H9 (cell line): ENCODE results near the gene ELOVL2. TPM values are rescaled to one million over a fixed set of nuclear protein-coding genes. Genes with fewer than 3 reads are reported as not detected.
"Not testable (repeated sequence)": the region's sequence is repeated elsewhere in the genome, so short reads cannot be mapped to it uniquely, and the experiment has no call there.

ENCODE experiments used
- DNase-seq: peaks from one replicate; pipeline ENCODE4 v3.0.0-alpha.2; 2017
- H2AFZ ChIP-seq: one replicate; pipeline ENCODE4 v1.6.1; 2013; ENCODE audit warnings: mild to moderate bottlenecking, low read length, control low read depth, moderate library complexity
- H2AK5ac ChIP-seq: 2 replicates; pipeline ENCODE4 v1.6.1; 2013; ENCODE audit warnings: low read length, control low read depth, mixed read lengths; ENCODE audit not compliant: insufficient read length
- H2BK120ac ChIP-seq: one replicate; pipeline ENCODE4 v1.6.1; 2013; ENCODE audit warnings: low read depth, mild to moderate bottlenecking, low read length, control low read depth, inconsistent platforms; ENCODE audit not compliant: poor library complexity, severe bottlenecking
- H2BK12ac ChIP-seq: 2 replicates; pipeline ENCODE4 v1.6.1; 2013; ENCODE audit warnings: low read length, control low read depth, mixed read lengths, low read depth; ENCODE audit not compliant: insufficient read length
- H2BK15ac ChIP-seq: 2 replicates; pipeline ENCODE4 v1.6.1; 2013; ENCODE audit warnings: low read depth, low read length, control low read depth
- H2BK20ac ChIP-seq: one replicate; pipeline ENCODE4 v1.6.1; 2013; ENCODE audit warnings: low read depth, mild to moderate bottlenecking, low read length, control low read depth, inconsistent platforms; ENCODE audit not compliant: poor library complexity, severe bottlenecking
- H2BK5ac ChIP-seq: 2 replicates; pipeline ENCODE4 v1.6.1; 2013; ENCODE audit warnings: low read length, control low read depth, mixed read lengths; ENCODE audit not compliant: insufficient read length
- H3K14ac ChIP-seq: 2 replicates; pipeline ENCODE4 v1.6.1; 2013; ENCODE audit warnings: low read length, control low read depth; ENCODE audit not compliant: insufficient read depth
- H3K18ac ChIP-seq: 2 replicates; pipeline ENCODE4 v1.6.1; 2013; ENCODE audit warnings: low read depth, mild to moderate bottlenecking, mixed read lengths, low read length, control low read depth; ENCODE audit not compliant: insufficient read length
- H3K23ac ChIP-seq: 2 replicates; pipeline ENCODE4 v1.6.1; 2013; ENCODE audit warnings: low read length, control low read depth, mixed read lengths, low read depth; ENCODE audit not compliant: insufficient read length
- H3K23me2 ChIP-seq: 2 replicates; pipeline ENCODE4 v1.6.1; 2013; ENCODE audit warnings: low read depth, mild to moderate bottlenecking, mixed read lengths, low read length, control low read depth; ENCODE audit not compliant: insufficient read length, poor library complexity, severe bottlenecking
- H3K27ac ChIP-seq: 2 replicates; pipeline ENCODE4 v1.5.1; 2013; ENCODE audit warnings: low read length, control low read depth, mixed read lengths, low read depth; ENCODE audit not compliant: insufficient read length
- H3K27me3 ChIP-seq: 2 replicates; pipeline ENCODE4 v1.6.1; 2013; ENCODE audit warnings: low read length, control low read depth, inconsistent platforms; ENCODE audit not compliant: insufficient read depth
- H3K4ac ChIP-seq: 2 replicates; pipeline ENCODE4 v1.6.1; 2013; ENCODE audit warnings: low read depth, mild to moderate bottlenecking, control low read depth, inconsistent platforms, low read length, moderate library complexity
- H3K4me1 ChIP-seq: 2 replicates; pipeline ENCODE4 v1.6.1; 2013; ENCODE audit warnings: low read length, control low read depth, inconsistent platforms; ENCODE audit not compliant: insufficient read depth
- H3K4me2 ChIP-seq: 2 replicates; pipeline ENCODE4 v1.6.1; 2013; ENCODE audit warnings: low read length, control low read depth, mixed read lengths; ENCODE audit not compliant: insufficient read length, insufficient read depth
- H3K56ac ChIP-seq: 2 replicates; pipeline ENCODE4 v1.6.1; 2013; ENCODE audit warnings: low read depth, mild to moderate bottlenecking, mixed read lengths, low read length, control low read depth; ENCODE audit not compliant: insufficient read length
- H3K79me1 ChIP-seq: 2 replicates; pipeline ENCODE4 v1.6.1; 2013; ENCODE audit warnings: low read depth, mild to moderate bottlenecking, moderate library complexity, low read length, control low read depth, inconsistent platforms; ENCODE audit not compliant: insufficient read depth, poor library complexity, severe bottlenecking
- H3K79me2 ChIP-seq: 2 replicates; pipeline ENCODE4 v1.6.1; 2013; ENCODE audit warnings: low read length, control low read depth, inconsistent platforms; ENCODE audit not compliant: insufficient read depth
- H3K9ac ChIP-seq: 2 replicates; pipeline ENCODE4 v1.6.1; 2013; ENCODE audit warnings: low read length, control low read depth, mixed read lengths; ENCODE audit not compliant: insufficient read length; ENCODE audit errors: extremely low read depth
- H3K9me3 ChIP-seq: one replicate; pipeline ENCODE4 v1.6.1; 2013; ENCODE audit warnings: low read depth, low read length, inconsistent platforms; ENCODE audit not compliant: control insufficient read depth
- H3T11ph ChIP-seq: one replicate; pipeline ENCODE4 v1.6.1; 2013; ENCODE audit warnings: mild to moderate bottlenecking, low read length, control low read depth, inconsistent platforms
- H4K20me1 ChIP-seq: one replicate; pipeline ENCODE4 v1.6.1; 2013; ENCODE audit not compliant: control insufficient read depth, insufficient read length, insufficient read depth
- H4K5ac ChIP-seq: 2 replicates; pipeline ENCODE4 v1.6.1; 2013; ENCODE audit warnings: low read depth, mild to moderate bottlenecking, mixed read lengths, low read length, control low read depth; ENCODE audit not compliant: insufficient read length
- H4K8ac ChIP-seq: replicated peaks from 2 replicates; pipeline ENCODE4 v1.6.1; 2013; ENCODE audit warnings: low read length, control low read depth, mixed read lengths, low read depth; ENCODE audit not compliant: insufficient read length
- H4K91ac ChIP-seq: 2 replicates; pipeline ENCODE4 v1.6.1; 2013; ENCODE audit warnings: low read depth, mild to moderate bottlenecking, moderate library complexity, mixed read lengths, low read length, control low read depth; ENCODE audit not compliant: insufficient read length
- H3K27ac Mint-ChIP-seq, 3 experiments: 2 replicates in 2 of 3; 3 replicates in 1 of 3; pipeline ENCODE4 v1.8.0; 2020 to 2021; ENCODE audit warnings: mixed read lengths in 3 of 3, mild to moderate bottlenecking in 1 of 3, moderate library complexity in 1 of 3
- H3K27me3 Mint-ChIP-seq: 2 replicates; pipeline ENCODE4 v1.8.0; 2021; ENCODE audit warnings: low read depth, mild to moderate bottlenecking, moderate library complexity, mixed read lengths
- H3K36me3 Mint-ChIP-seq, 3 experiments: 2 replicates in 2 of 3; 3 replicates in 1 of 3; pipeline ENCODE4 v1.8.0; 2020 to 2021; ENCODE audit warnings: low read depth in 3 of 3, mixed read lengths in 3 of 3; ENCODE audit not compliant: insufficient read depth in 1 of 3
- H3K4me1 Mint-ChIP-seq, 2 experiments: 2 replicates each; pipeline ENCODE4 v1.8.0; 2020; ENCODE audit warnings: mixed read lengths in 2 of 2
- H3K4me3 Mint-ChIP-seq, 2 experiments: 2 replicates in 1 of 2; 3 replicates in 1 of 2; pipeline ENCODE4 v1.8.0; 2020 to 2021; ENCODE audit warnings: mild to moderate bottlenecking in 2 of 2, mixed read lengths in 2 of 2, moderate library complexity in 1 of 2
- H3K9me3 Mint-ChIP-seq, 2 experiments: 2 replicates in 1 of 2; 3 replicates in 1 of 2; pipeline ENCODE4 v1.8.0; 2020; ENCODE audit warnings: mild to moderate bottlenecking in 2 of 2, mixed read lengths in 2 of 2, moderate library complexity in 1 of 2
- CTCF ChIP-seq: fragments of 200-600 bp; sonication (generic); conservative IDR thresholded peaks from 3 replicates; pipeline ENCODE4 v1.8.0; 2021; ENCODE audit warnings: antibody characterized with exemption, mild to moderate bottlenecking
- WGBS: extraction: QIAGEN DNeasy Blood & Tissue Kit; methylation state at CpG from one replicate; pipeline ENCODE4 v1.1.7; 2013; ENCODE audit warnings: missing lambda C conversion rate, low lambda C conversion rate, mixed read lengths; ENCODE audit not compliant: insufficient read length; ENCODE audit errors: extremely low coverage; 5-methylcytosine and 5-hydroxymethylcytosine counted together
- total RNA-seq: library from RNA; stranded (reverse); gene quantifications from 2 replicates; pipeline ENCODE4 v1.2.1, GENCODE V29; 2021

The ELOVL2 gene
- total RNA-seq, 1 experiment from 2014 or later: 0.57 TPM

GRCh38 chr6:11006061-11006460 is 38.0 kb downstream of the ELOVL2 start:
- Histone ChIP-seq H2BK5ac (no peak overlapping the region), H3K18ac (no peak overlapping the region), H3T11ph (no peak overlapping the region), H3K9ac (peak overlapping the region; percentile 28), H2BK120ac (no peak overlapping the region), H3K4ac (no peak overlapping the region), H2BK20ac (no peak overlapping the region), H2BK15ac (no peak overlapping the region), H3K23ac (no peak overlapping the region), H4K91ac (no peak overlapping the region), H2AK5ac (no peak overlapping the region), H2AFZ (no peak overlapping the region), H2BK12ac (no peak overlapping the region), H4K5ac (no peak overlapping the region), H4K8ac (no peak overlapping the region), H3K4me2 (no peak overlapping the region), H3K23me2 (no peaks in the 10 kb centered on the region), H3K56ac (no peak overlapping the region), H3K4me1 (no peaks in the 10 kb centered on the region; the same call in 1 of the 2 replicates), H3K79me1 (no peaks in the 10 kb centered on the region), H3K79me2 (no peaks in the 10 kb centered on the region), H3K27ac (no peak overlapping the region), H3K9me3 (no peaks in the 10 kb centered on the region), H4K20me1 (no peaks in the 10 kb centered on the region), H3K27me3 (no peaks in the 10 kb centered on the region), H3K14ac (no peak overlapping the region)
- H3K4me1 Mint-ChIP-seq: peaks cover 11% of the 10 kb centered on the region in 2 experiments
- WGBS: no CpG with 5 or more reads among the region's 4 CpGs
- H3K27ac Mint-ChIP-seq: no peak overlapping the region
- DNase-seq: no peak
- H3K27me3 Mint-ChIP-seq: no peaks in the 10 kb centered on the region; the same call in 1 of the 2 replicates
- no peak for TF ChIP-seq CTCF
- H3K4me3 Mint-ChIP-seq: no peak overlapping the region
- H3K9me3 Mint-ChIP-seq: no peaks in the 10 kb centered on the region
- H3K36me3 Mint-ChIP-seq: no peaks in the 10 kb centered on the region

- not testable (repeated sequence) for H2AK5ac ChIP-seq, H3K56ac ChIP-seq, H2AFZ ChIP-seq, H3K27me3 ChIP-seq, H3K14ac ChIP-seq, H3K18ac ChIP-seq, H4K5ac ChIP-seq, H2BK5ac ChIP-seq, H3T11ph ChIP-seq, H2BK12ac ChIP-seq, H3K27ac Mint-ChIP-seq, H3K9ac ChIP-seq, H4K91ac ChIP-seq, H3K36me3 Mint-ChIP-seq, H3K79me1 ChIP-seq, H3K4me1 ChIP-seq, H3K4ac ChIP-seq, DNase-seq, H3K4me2 ChIP-seq, H3K23me2 ChIP-seq, H3K23ac ChIP-seq, H3K27ac ChIP-seq, H2BK15ac ChIP-seq, H3K4me1 Mint-ChIP-seq, H4K20me1 ChIP-seq, H3K9me3 Mint-ChIP-seq, H3K9me3 ChIP-seq, H3K4me3 Mint-ChIP-seq, H4K8ac ChIP-seq, H2BK120ac ChIP-seq, H2BK20ac ChIP-seq, H3K27me3 Mint-ChIP-seq, H3K79me2 ChIP-seq
- WGBS: no CpG with 5 or more reads among the region's 5 CpGs
Measured at GRCh38 chr6:11003297-11003696, 40.8 kb downstream of the ELOVL2 start.
